ENCODE data around the gene CENPM. TPM values are rescaled to one million over a fixed set of nuclear protein-coding genes. Genes with fewer than 3 reads are reported as not detected.

CENPM gene
- polyA plus RNA-seq, 1 donor from 2014 or later, result 2.1 TPM

GRCh38 chr22:41915786-41916493, 31.0 kb downstream of the CENPM start:
- Histone ChIP-seq H3K9ac (ENCODE audit: low read length) (no peak overlapping the region), H3F3A (ENCODE audit: insufficient read depth, low read length, poor library complexity, severe bottlenecking) (no peaks in the 10 kb centered on the region), H3K27me3 (ENCODE audit: insufficient read depth, low read depth, low read length) (peaks cover 93% of the 10 kb centered on the region), H3K9me2 (ENCODE audit: insufficient read depth, low read length) (no peaks in the 10 kb centered on the region), H3K9me3 (ENCODE audit: low read length) (no peaks in the 10 kb centered on the region), H4K20me1 (ENCODE audit: insufficient read depth) (no peaks in the 10 kb centered on the region), H3K79me2 (replicated peaks; ENCODE audit: insufficient read depth, low read length) (no peaks in the 10 kb centered on the region), H3K27ac (ENCODE audit: low read length) (no peak overlapping the region), H2AFZ (ENCODE audit: low read depth, low read length) (no peak overlapping the region), H3K4me2 (ENCODE audit: low read length) (no peak overlapping the region), H3K4me3 (ENCODE audit: low read length) (no peak overlapping the region), H3K36me3 (ENCODE audit: insufficient read depth, low read length) (no peaks in the 10 kb centered on the region)
- TF ChIP-seq REST (IDR thresholded peaks at IDR 0.05; ENCODE audit: borderline replicate concordance) (no peak), SMC3 (conservative IDR thresholded peaks at IDR 0.05; ENCODE audit: poor library complexity) (no peak), EZH2 (IDR thresholded peaks at IDR 0.05; ENCODE audit: borderline replicate concordance, insufficient read depth, low read length, poor library complexity, severe bottlenecking) (no peak), TAF1 (IDR thresholded peaks at IDR 0.05; ENCODE audit: low read depth) (no peak), MXI1 (conservative IDR thresholded peaks at IDR 0.05; ENCODE audit: poor library complexity, severe bottlenecking) (no peak), CTCF (IDR thresholded peaks at IDR 0.05; ENCODE audit: poor library complexity, severe bottlenecking) (no peak), EP300 (conservative IDR thresholded peaks at IDR 0.05; ENCODE audit: poor library complexity, severe bottlenecking) (no peak), RAD21 (conservative IDR thresholded peaks at IDR 0.05) (no peak), POLR2AphosphoS5 (IDR thresholded peaks at IDR 0.05) (no peak)

GRCh38 chr22:41915035-41915785, 31.7 kb downstream of the CENPM start, which contains the start of gene SHISA8:
SHISA8 (minus strand) TSS chr22:41915074; CDS start chr22:41914667, 407 bp downstream.
- Histone ChIP-seq H3K9ac (ENCODE audit: low read length) (peak within 1 kb of the TSS; percentile 53), H3K79me2 (replicated peaks; ENCODE audit: insufficient read depth, low read length) (no peaks in the 10 kb centered on the region), H4K20me1 (ENCODE audit: insufficient read depth) (no peaks in the 10 kb centered on the region), H3K27ac (ENCODE audit: low read length) (no peak within 1 kb of the TSS), H3F3A (ENCODE audit: insufficient read depth, low read length, poor library complexity, severe bottlenecking) (no peaks in the 10 kb centered on the region), H3K9me2 (ENCODE audit: insufficient read depth, low read length) (no peaks in the 10 kb centered on the region), H3K9me3 (ENCODE audit: low read length) (no peaks in the 10 kb centered on the region), H3K27me3 (ENCODE audit: insufficient read depth, low read depth, low read length) (peaks cover 94% of the 10 kb centered on the region), H2AFZ (ENCODE audit: low read depth, low read length) (no peak within 1 kb of the TSS), H3K4me3 (ENCODE audit: low read length) (peak within 1 kb of the TSS; percentile 58), H3K36me3 (ENCODE audit: insufficient read depth, low read length) (no peaks in the 10 kb centered on the region), H3K4me2 (ENCODE audit: low read length) (no peak within 1 kb of the TSS)
- no peak for TF ChIP-seq RAD21 (conservative IDR thresholded peaks at IDR 0.05)
- no peak for TF ChIP-seq POLR2AphosphoS5 (IDR thresholded peaks at IDR 0.05)
- TF ChIP-seq CTCF (IDR thresholded peaks at IDR 0.05; ENCODE audit: poor library complexity, severe bottlenecking), result no peak
- TF ChIP-seq MXI1 (conservative IDR thresholded peaks at IDR 0.05; ENCODE audit: poor library complexity, severe bottlenecking), result no peak
- no peak for TF ChIP-seq SMC3 (conservative IDR thresholded peaks at IDR 0.05; ENCODE audit: poor library complexity)
- TF ChIP-seq EZH2 (IDR thresholded peaks at IDR 0.05; ENCODE audit: borderline replicate concordance, insufficient read depth, low read length, poor library complexity, severe bottlenecking), result no peak
- TF ChIP-seq TAF1 (IDR thresholded peaks at IDR 0.05; ENCODE audit: low read depth), result no peak
- TF ChIP-seq EP300 (conservative IDR thresholded peaks at IDR 0.05; ENCODE audit: poor library complexity, severe bottlenecking), result no peak
- TF ChIP-seq REST (IDR thresholded peaks at IDR 0.05; ENCODE audit: borderline replicate concordance), result no peak

All from neural cell (in vitro differentiated cells).